ENCODE results near the gene CEP250. TPM values are rescaled to one million over a fixed set of nuclear protein-coding genes. Genes with fewer than 3 reads are reported as not detected.

Gene CEP250
- total RNA-seq, 1 donor from 2014 or later, result 58.5 TPM

DNA sequence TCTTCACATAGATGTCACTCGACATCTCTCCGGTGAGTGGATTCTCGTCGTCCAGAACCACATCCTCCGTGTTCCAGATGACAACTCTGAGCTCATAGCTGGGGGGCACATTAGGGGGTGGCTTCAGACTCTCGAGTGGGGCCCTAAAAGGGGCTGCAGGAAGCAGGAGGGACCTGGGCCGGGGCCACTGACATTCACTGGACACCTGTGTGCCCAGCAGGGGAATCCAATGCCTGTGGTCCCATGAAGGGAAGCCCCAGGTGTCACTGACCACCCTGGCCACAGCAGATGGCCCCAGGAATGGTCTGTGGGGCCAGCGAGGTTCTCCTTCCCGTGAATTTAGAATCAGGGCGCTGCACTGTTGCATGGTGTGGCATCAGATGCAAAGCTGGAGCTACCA, 105.1 kb downstream of the CEP250 start:
- no peaks in the 10 kb centered on the region for H3K4me1 Mint-ChIP-seq (ENCODE audit: unreplicated experiment)
- no peak for TF ChIP-seq CTCF (IDR thresholded peaks at IDR 0.05)
- H3K27ac Mint-ChIP-seq (ENCODE audit: unreplicated experiment), result no peak overlapping the region
- no peaks in the 10 kb centered on the region for H3K27me3 Mint-ChIP-seq (ENCODE audit: unreplicated experiment)
- no peak overlapping the region for H3K4me3 Mint-ChIP-seq (ENCODE audit: unreplicated experiment)
- peaks cover 8% of the 10 kb centered on the region for H3K36me3 Mint-ChIP-seq (ENCODE audit: unreplicated experiment)
- no peaks in the 10 kb centered on the region for H3K9me3 Mint-ChIP-seq (ENCODE audit: unreplicated experiment)
- DNase-seq (ENCODE audit: extremely low spot score, unreplicated experiment), result no peak

DNA sequence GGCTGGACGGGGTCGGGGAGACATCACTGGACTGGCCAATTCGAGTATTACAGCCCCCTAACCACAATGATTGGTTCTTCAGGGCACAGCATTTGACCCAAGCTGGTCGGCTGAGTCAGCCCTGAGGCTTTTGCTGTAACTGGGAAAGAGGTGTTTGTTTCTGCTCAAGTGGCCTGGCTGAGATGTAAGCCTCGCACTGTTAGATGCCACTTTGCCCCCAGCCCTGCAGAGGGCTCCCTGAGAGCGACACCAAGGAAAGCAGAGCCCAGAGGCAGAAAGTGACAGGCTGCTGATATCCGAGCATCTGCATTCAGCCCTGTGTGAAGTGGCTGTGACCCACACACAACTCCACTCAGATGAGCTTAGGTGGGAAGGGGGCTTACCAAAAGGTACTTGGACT, 105.9 kb downstream of the CEP250 start:
- DNase-seq (ENCODE audit: extremely low spot score, unreplicated experiment), result no peak
- H3K9me3 Mint-ChIP-seq (ENCODE audit: unreplicated experiment), result no peaks in the 10 kb centered on the region
- peak; percentile 40 for TF ChIP-seq CTCF (IDR thresholded peaks at IDR 0.05)

DNA sequence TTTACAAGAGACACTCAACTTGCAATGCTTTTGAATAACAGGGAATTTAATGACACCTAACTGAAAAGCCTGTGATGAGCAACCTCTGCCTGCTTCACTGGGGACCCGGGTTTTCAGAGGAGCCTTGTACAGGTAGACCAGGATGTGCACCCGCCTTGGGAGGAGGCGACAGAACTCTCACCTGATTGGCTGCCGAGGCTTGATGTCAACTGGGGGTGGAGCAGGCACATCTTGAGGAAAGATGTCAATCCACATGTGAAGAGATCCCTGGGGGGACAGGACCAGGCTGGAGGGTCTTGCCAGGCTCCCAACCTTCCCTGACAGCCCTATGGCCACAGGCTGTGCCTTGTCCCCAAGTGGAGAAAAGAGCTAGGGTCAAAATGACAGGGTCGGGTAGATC, 106.3 kb downstream of the CEP250 start:
- Mint-ChIP-seq H3K4me1 (ENCODE audit: unreplicated experiment) (no peaks in the 10 kb centered on the region), H3K36me3 (ENCODE audit: unreplicated experiment) (peaks cover 4% of the 10 kb centered on the region), H3K4me3 (ENCODE audit: unreplicated experiment) (no peak overlapping the region), H3K9me3 (ENCODE audit: unreplicated experiment) (no peaks in the 10 kb centered on the region), H3K27ac (ENCODE audit: unreplicated experiment) (no peak overlapping the region), H3K27me3 (ENCODE audit: unreplicated experiment) (peaks cover 3% of the 10 kb centered on the region)
- DNase-seq (ENCODE audit: extremely low spot score, unreplicated experiment), result no peak
- TF ChIP-seq CTCF (IDR thresholded peaks at IDR 0.05), result no peak

More for the DNA sequence above, 105.9 kb downstream of the CEP250 start:
- H3K4me3 Mint-ChIP-seq (ENCODE audit: unreplicated experiment), result no peak overlapping the region
- H3K36me3 Mint-ChIP-seq (ENCODE audit: unreplicated experiment), result peaks cover 6% of the 10 kb centered on the region
- peaks cover 3% of the 10 kb centered on the region for H3K27me3 Mint-ChIP-seq (ENCODE audit: unreplicated experiment)
- no peak overlapping the region for H3K27ac Mint-ChIP-seq (ENCODE audit: unreplicated experiment)
- no peaks in the 10 kb centered on the region for H3K4me1 Mint-ChIP-seq (ENCODE audit: unreplicated experiment)

GRCh38 chr20:35562541-35563110, 107.2 kb downstream of the CEP250 start:
- H3K27me3 Mint-ChIP-seq (ENCODE audit: unreplicated experiment), result peaks cover 9% of the 10 kb centered on the region
- no peak overlapping the region for H3K4me3 Mint-ChIP-seq (ENCODE audit: unreplicated experiment)
- H3K4me1 Mint-ChIP-seq (ENCODE audit: unreplicated experiment), result no peaks in the 10 kb centered on the region
- no peaks in the 10 kb centered on the region for H3K9me3 Mint-ChIP-seq (ENCODE audit: unreplicated experiment)
- no peak overlapping the region for H3K27ac Mint-ChIP-seq (ENCODE audit: unreplicated experiment)
- DNase-seq (ENCODE audit: extremely low spot score, unreplicated experiment), result no peak
- TF ChIP-seq CTCF (IDR thresholded peaks at IDR 0.05), result no peak
- no peaks in the 10 kb centered on the region for H3K36me3 Mint-ChIP-seq (ENCODE audit: unreplicated experiment)

- Mint-ChIP-seq H3K27ac (ENCODE audit: unreplicated experiment) (no peak overlapping the region), H3K27me3 (ENCODE audit: unreplicated experiment) (peaks cover 10% of the 10 kb centered on the region), H3K36me3 (ENCODE audit: unreplicated experiment) (no peaks in the 10 kb centered on the region), H3K4me1 (ENCODE audit: unreplicated experiment) (no peaks in the 10 kb centered on the region), H3K4me3 (ENCODE audit: unreplicated experiment) (no peak overlapping the region), H3K9me3 (ENCODE audit: unreplicated experiment) (no peaks in the 10 kb centered on the region)
- DNase-seq (ENCODE audit: extremely low spot score, unreplicated experiment), result no peak
- TF ChIP-seq CTCF (IDR thresholded peaks at IDR 0.05), result no peak
Measured at GRCh38 chr20:35563834-35564233, 108.4 kb downstream of the CEP250 start.

All from osteocyte (in vitro differentiated cells).